GM21723 (cell line): ENCODE measurements around the gene SIX2.

Source experiments
- ATAC-seq: cut with Tn5 transposase; IDR thresholded peaks from one replicate; pipeline ENCODE4 v1.9.1; 2021; ENCODE audit warnings: mild to moderate bottlenecking, moderate library complexity; ENCODE audit not compliant: unreplicated experiment

The SIX2 gene

DNA sequence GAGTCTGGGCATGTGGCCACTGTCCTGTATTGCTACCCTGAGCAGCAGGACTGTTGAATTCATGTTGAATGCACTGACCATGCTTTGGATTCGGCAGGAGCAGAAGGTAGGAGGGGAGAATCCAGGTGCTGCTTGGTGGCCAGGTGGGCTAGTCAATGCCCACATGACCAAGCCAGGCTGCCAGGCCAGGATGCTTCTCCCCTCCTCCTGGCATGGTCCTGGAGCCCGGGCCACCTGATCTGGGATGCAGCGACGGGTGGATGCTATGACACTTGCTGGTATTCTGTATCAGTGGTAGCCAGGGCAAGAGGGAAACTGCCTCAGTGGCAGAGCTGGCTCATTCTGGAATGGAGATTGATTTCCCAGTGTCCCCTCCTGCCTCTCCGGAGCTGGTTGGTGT lies 14.8 kb upstream of the SIX2 start:
- no peak for ATAC-seq

DNA sequence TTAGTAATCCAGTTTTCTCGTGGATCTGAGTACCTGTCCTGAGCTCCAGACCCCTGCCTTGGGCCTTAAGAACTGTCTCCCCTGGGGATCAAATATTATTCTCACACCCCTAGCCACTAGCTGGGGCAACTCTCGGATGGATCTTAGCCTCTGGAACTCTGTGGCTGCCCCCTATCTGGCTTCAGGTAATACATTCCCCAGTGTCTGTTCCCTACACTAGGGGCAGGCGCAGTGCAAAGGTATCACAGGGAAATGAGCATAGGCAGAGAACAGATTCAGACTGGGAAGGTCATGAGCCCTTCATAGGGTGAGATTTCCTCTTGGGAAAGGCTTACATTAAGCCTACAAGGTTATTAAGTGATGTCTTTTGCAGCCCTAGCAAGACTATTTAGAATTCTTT lies 11.2 kb upstream of the SIX2 start:
- ATAC-seq = no peak

DNA sequence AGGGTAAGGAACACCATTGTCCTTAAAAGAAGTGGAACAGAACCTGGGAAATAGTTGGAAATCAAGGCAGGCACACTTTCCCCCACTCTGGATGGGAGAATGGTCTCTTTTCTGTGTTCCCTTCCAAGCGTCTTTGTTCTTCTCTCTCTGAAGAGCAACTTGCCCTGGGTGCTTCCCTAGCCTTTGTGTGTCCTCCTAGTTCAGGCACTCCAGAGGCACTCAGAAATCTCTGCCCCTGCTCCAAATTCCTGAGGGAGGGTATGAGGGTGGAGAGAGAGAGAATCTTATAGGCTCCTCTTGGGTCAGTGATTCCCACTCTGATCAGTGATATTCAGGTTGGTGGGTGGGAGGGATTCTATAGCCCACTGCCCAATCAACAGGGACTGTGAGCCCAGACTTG lies 8.8 kb upstream of the SIX2 start:
- no peak for ATAC-seq

DNA sequence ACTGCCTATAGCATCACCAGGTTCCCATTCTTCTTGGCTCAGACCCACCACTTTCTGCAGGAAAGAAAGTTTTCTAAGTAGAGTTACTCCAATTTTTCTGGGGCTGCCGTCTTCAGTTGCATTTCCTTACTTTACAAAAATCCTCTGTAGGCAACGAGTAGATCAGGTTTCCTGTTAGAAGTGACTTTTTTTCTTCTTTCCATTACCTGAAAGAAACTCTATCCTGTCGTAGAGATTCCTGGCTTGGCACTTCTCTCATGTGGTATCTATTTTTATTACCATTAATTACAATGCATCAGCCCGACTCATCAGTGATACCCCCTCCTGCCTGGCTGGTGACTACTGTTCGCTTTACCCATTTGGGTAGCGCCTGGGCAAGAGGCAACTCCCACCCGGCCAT lies 5.6 kb upstream of the SIX2 start:
- no peak for ATAC-seq

DNA sequence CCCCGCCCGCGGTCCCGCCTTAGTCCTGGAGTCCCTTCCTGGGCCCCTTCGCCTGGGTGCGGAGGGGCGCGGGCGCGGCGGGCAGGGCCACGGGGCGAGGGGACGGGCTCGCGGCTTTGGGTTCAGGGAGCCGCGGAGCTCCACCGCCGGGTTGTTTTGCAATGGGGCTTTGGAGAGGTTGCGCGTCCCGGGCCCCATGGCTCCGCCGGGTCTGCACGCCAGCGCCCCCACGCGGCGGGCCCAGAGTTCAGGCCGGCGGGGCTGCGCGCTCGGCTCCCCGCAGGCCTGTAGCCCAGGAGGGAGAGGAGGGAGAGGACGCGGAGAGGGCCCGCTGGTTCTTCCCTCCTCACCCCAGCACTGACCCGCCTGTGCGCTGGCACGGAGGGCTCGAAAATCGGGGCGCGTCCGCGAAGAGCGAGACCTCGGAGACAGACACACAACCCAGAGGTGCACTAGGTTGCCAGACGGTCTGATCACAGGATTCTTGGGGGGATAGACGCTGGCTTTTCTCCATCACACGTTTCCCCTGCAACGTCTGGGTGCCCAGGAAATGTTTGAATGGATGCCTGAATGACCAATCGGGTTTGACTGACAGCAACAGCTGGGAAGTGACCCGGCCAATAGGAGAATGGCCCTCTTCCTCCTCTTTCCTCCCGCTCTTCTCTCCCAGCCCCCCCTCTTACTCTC lies 4.9 kb upstream of the SIX2 start:
- no peak for ATAC-seq

DNA sequence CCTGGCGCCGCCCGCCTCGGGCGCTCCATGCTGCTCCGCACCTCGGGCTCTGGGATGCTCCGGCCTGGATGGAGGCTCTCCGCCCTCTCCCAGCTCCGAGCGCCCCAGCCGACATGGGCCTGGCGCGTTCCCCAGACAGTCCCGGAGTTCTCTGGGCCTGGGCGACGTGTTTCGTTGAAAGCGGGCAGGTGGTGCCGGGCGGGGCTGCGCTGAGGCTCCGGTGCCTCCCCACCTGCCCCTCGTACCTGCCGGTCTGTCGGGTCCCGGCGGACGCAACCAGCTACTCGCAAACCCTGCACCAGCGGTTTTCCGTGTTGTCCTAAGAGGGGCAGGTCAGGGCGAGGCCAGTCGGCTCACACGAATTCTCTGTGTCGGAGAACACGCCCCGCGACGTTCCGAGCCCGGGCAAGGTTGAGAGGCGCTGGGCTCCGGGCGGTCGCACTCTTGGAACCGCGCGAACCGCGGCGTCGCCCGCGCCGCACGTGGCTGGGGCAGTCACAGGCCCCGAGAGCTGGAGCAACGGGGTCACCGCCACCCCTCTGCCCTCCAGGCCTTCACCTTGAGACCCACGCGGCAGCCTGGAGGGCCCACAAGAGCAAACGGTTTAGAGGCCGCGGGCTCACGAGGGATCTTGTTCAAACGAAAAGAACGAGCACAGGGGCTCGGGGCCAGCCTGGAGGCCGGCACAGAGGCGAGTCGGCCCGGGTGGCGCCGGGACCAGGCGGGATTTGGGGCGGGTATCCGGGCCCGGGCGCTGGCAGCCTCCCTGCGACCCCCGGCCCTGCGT lies 4.2 kb upstream of the SIX2 start:
- ATAC-seq = no peak

DNA sequence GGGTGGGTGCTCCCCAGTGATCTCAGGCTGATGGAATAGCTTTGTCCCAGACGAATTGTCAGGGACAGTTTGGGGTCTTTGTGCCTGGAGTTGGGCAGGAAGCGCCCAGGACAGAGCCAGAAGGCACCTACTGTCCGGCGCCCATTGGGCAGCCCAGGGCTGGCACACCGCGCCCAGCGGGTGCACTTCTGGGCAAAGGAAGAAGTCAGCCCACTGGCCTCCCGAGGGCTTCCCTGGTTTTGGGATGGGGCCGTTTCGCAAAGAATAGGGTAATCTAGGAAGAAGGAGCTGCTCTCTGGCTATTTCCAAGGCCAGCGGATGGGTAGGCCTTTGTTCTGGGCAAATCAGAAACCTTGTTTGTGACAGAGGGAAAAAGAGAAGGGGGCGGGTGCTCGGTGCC lies 3.5 kb upstream of the SIX2 start:
- ATAC-seq = no peak

DNA sequence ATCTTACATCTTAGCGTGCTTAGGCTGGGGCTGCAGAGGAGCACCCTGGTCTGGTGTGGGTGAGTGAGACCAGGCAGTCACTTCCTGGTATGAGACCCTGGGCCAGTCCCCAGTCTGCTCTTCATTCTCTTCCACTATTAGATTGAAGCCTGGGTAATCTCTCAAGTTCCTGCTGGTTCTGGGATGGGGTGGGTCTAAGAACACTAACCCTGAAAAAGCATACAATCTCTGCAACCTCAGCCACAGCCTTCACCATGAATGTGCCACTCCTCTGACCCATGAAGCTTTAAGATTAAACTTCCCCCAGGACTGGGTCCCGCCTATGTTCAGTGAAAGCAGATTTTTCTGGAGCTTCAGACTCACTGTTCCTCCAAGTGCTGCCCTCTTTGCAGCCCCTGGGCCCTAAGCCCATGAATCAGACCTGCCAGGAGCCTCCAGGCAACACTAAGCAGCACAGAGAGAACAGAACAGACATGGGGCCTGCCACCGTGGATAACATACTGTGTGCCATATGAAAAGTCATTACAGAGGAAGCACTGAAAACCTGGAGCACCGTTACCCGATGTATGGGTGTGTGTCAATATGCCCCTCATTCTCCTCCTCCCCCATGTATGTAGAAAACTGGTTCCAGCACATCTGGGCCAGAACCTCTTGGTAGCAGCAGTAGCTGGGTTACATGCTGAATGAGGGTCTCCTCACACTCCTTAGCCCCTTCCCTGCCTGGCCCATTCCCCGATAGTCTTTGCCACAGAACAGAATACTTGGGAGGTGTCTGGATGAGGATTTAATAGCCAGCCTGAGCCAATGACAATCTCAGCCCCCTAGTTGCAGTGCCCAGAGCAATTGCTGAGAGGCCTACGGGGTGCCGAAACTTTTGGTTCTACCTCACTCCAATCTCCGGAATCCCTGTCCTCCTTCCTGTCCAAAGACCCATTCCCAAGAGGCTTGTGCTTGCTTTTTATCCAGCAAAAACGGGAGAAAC lies 2.7 kb upstream of the SIX2 start:
- ATAC-seq = no peak

DNA sequence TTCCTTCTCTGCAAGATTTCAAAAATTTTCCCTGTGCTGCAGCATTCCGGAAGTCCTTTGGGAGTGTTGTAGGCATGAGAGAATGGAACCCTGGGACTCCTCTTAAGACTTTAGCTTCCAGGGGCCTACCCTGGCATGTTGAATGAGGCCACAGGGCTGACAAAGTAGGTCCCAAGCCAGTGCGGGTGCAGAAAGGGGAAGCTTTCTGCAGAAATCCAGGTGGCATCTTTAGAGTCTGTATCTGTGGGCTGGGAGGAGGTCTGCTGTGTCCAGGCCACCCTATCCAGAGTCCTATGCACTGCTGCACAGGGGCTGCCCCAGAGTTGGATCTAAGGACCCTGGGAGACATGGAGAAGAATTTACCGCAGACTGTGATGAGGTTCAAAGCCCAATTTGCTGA lies 1.9 kb upstream of the SIX2 start:
- no peak for ATAC-seq

DNA sequence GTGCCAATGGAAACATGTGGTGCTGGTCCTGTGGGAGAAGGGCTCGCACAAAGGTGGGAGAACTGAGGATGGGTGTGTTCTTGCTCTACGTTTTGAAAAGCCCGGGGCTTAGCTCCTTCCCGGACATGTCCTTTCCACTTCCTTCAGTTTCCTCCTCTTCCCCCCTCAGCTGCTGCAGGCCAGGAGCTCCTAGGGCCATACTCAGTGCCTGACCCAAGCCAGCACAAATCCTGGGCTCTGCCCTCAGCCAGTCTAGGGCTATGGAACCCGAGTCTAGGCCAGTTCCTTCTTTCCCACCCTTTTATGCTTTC lies 1.4 kb upstream of the SIX2 start:
- no peak for ATAC-seq

DNA sequence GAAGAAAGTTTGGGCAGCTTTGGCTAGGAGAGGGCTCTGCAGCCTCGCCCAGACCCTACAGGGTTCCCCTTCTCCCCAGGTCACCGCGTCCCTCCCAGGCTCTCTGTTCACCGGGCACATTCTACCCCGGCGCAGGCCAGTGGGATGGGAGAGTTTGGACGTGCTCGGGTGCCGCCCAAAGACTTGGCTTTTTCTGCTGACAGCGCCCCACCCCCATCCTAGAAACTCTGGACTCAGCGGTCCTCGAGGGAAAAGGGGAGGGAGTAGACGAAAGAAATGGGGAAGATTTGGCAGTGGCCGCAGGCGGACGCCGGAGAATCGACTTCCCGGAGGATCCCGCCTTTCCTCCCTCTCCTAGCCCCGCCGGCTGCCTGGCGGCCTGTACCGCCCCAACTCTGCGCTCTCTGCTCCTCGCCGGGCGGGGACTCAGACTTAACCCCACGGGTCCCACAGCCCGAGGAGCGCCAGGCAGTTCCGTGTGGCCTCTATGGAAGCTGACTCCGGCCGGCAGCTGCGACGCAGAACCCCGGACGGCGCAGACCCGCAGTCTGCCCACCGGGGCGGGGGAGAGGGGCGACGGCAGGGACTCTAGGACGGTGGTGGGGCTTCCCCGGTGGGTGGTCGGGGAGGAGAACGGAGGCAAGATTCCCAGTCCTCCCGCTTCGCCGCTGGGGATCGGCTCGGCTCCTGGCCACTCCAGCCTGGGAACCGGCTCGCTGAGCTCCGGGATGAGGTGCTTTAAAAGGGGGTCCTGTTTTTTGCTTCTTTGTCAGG lies 863 bp upstream of the SIX2 start:
- no peak for ATAC-seq

DNA sequence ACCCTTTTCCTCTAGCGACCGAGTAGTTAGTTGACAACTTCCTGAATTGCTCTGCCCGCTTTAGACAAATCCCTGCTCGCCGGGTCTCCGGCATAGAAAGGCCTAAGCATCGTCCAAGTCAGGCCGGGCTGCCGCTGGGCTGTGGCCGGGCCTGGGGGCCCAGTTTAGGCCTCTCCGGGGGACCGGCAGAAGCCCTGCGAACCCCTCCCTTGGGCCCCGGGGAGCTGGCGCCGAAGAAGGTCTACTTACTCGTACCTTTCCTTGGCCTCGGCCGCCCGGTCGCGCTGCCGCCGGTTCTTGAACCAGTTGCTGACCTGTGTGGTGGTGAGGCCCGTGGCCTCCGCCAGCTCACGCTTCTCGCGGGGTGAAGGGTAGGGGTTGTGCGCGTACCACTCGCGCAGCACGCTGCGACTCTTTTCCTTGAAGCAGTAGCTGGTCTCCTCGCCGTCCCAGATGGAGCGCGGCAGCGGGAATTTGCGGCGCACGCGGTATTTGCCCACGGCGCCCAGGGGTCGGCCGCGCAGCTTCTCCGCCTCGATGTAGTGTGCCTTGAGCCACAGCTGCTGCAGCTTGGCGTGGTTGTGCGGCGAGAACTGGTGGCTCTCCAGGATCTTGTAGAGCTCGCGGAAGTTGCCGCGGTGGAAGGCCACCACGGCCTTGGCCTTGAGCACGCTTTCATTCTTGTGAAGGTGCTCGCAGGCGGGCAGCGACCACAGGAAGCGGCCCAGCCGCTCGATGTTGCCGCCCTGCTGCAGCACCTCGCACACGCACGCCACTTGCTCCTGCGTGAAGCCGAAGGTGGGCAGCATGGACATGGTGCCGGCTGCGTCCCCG lies 739 bp downstream of the SIX2 start:
- ATAC-seq = no peak

DNA sequence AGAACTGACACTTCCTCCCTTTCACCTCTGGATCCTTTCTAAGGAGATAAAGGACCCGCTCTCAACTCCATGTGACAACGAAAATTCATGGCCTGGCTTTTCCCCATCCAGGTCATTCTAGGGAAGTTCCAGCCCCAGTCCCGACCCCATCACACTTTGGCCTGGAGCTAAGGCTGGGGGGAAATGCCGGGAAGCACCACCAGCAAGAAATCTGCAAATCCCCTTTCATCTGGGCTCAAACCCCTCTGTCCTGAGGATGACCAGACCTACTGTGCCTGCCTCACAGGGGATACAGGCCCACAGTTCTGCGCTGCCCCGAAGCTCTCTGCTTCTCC lies 1.3 kb downstream of the SIX2 start:
- no peak for ATAC-seq

DNA sequence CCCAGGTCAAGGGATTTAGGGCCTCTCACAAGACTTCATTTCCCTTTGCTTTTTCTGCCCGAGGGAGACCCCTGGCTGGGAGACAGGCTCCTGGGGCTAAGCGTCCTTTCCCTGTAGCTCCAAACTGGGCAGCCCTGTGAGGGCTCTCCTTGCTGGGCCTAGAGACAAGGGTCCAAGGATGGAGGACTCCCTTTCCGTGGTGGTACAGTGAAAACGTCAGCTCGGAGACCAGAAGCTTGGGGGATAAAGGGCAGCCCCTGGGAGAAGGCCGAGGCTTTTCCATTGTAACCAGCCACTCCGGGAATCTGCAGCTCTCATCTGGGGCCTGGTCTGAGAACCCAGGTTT lies 2.3 kb downstream of the SIX2 start:
- ATAC-seq = no peak

DNA sequence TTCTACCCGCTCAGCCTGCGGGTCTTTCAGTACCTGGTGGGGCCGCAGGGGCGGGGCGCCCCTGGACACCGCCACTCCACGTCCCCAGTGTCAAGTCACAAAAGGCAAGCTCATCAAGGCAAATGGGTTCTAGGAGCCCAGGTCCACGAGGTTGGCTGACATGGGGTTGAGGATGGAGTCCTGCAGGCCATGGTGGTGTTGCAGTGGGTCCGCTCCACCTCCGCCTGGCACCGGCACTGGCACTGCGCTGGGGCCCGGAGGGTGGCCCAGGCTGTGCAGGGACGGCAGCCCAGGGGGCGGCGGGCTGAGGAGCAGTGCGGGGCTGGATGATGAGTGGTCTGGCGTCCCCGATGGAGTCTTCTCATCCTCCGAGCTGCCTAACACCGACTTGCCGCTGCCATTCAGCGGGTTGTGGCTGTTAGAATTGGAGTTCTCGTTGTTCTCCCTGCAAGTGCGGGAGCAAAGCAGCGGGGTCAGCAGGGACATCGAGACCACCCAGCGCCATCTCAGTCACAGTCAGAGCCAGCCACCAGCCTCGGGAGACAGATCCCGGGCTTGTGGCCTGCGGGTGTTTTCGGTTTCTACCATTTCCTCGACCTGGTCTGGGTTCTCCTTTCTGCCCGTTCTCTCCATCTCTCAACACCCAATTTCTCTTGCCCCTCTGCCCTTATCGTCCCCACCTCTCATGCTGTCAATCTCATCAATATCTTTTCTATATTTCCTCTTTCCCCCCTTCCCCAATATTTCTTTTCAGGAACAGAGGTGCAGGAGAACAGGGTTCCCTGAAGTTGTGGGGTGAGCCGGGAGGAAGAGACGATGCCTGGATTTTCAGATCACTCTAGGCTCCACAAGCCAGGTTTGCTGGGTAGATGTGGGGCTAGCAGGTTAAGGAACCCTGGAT lies 3.0 kb downstream of the SIX2 start:
- ATAC-seq = no peak

DNA sequence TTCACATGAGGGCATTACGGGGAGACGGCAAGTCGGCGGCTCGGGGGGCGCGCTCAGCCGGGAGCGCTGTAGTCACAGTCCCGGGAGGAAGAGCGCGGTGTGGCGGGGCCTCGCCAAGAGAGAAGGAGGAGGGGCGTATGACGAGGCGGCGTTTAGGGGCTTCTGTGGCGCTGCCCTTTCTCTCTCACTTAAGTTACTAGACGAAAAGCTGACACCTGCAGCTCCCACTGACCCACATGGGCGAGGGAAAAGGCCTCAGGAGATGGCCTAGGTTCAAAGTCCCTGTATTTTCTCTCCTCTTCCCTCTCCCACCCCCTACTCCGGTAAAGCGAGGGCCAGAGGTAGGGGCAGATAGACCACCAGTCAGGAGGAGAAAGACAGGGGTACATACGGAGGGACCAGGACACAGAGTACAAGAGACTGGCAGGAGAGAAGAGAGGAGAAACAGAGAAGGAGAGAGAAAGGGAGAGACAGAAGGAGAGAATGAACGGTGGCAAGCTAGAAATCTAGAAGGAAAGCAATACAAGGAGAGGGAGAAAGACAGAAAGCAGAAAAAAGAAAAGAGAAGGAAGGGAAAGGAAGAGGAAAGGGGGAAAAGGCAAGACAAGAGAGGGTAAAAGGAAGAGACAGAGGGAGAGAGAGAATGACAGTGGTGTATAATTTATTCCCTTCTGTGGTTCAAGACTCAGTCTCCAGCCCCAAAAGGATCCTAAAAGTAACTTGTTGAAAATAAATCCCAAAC lies 3.8 kb downstream of the SIX2 start:
- no peak for ATAC-seq

DNA sequence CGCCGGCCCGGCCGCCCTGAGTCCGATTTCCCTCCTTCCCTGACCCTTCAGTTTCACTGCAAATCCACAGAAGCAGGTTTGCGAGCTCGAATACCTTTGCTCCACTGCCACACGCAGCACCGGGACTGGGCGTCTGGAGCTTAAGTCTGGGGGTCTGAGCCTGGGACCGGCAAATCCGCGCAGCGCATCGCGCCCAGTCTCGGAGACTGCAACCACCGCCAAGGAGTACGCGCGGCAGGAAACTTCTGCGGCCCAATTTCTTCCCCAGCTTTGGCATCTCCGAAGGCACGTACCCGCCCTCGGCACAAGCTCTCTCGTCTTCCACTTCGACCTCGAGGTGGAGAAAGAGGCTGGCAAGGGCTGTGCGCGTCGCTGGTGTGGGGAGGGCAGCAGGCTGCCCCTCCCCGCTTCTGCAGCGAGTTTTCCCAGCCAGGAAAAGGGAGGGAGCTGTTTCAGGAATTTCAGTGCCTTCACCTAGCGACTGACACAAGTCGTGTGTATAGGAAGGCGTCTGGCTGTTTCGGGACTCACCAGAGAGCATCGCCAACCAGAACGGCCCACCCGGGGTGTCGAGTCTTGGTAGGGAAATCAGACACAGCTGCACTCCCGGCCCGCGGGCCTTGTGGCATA lies 4.6 kb downstream of the SIX2 start:
- ATAC-seq = no peak
